ENCODE results near the gene ZNF780B.
"Not testable (repeated sequence)": the region's sequence is repeated elsewhere in the genome, so short reads cannot be mapped to it uniquely, and the experiment has no call there.

ZNF780B gene

GRCh38 chr19:40055832-40056504 lies at the start of gene ZNF780B:
Gene ZNF780B, minus strand, starts transcription at chr19:40056231. Its CDS starts 5,899 bp downstream, at chr19:40050332.
- DNase-seq: peak; percentile 5 to 16

GRCh38 chr19:40104754-40105153 lies 48.7 kb upstream of the ZNF780B start:
- no peak for DNase-seq

GRCh38 chr19:40103600-40103999 lies 47.6 kb upstream of the ZNF780B start:
- DNase-seq: no peak

- DNase-seq: no peak
Measured at GRCh38 chr19:40101813-40102212, 45.8 kb upstream of the ZNF780B start.

- DNase-seq: no peak
Measured at GRCh38 chr19:40093416-40093815, 37.4 kb upstream of the ZNF780B start.

GRCh38 chr19:40091205-40092129 lies 35.4 kb upstream of the ZNF780B start:
- no peak for DNase-seq

GRCh38 chr19:40090241-40091204 lies 34.5 kb upstream of the ZNF780B start, which contains the start of gene ZNF780A:
Gene ZNF780A, minus strand, starts transcription at chr19:40090943. Its CDS starts 6,190 bp downstream, at chr19:40084753.
- DNase-seq: peak; percentile 11 to 60

- no peak for DNase-seq
Measured at GRCh38 chr19:40089462-40089861, 33.4 kb upstream of the ZNF780B start.

GRCh38 chr19:40088299-40089047 lies 32.4 kb upstream of the ZNF780B start:
- DNase-seq: no peak

- DNase-seq: no peak
Measured at GRCh38 chr19:40084948-40085347, 28.9 kb upstream of the ZNF780B start.

- DNase-seq: no peak
Measured at GRCh38 chr19:40081411-40081810, 25.4 kb upstream of the ZNF780B start.

- DNase-seq: no peak
Measured at GRCh38 chr19:40080289-40080688, 24.3 kb upstream of the ZNF780B start.

- DNase-seq: no peak
Measured at GRCh38 chr19:40078377-40078776, 22.3 kb upstream of the ZNF780B start.

- no peak for DNase-seq
Measured at GRCh38 chr19:40070058-40070457, 14.0 kb upstream of the ZNF780B start.

GRCh38 chr19:40059624-40060023 lies 3.6 kb upstream of the ZNF780B start:
- DNase-seq: no peak

GRCh38 chr19:40057166-40057565 lies 1.1 kb upstream of the ZNF780B start:
- no peak for DNase-seq

- no peak for DNase-seq
Measured at GRCh38 chr19:40056505-40056904, 474 bp upstream of the ZNF780B start.

- no peak for DNase-seq
Measured at GRCh38 chr19:40055049-40055448, 982 bp downstream of the ZNF780B start.

- DNase-seq: no peak
Measured at GRCh38 chr19:40054632-40055031, 1.4 kb downstream of the ZNF780B start.

- DNase-seq: no peak
Measured at GRCh38 chr19:40053491-40053890, 2.5 kb downstream of the ZNF780B start.

- DNase-seq: not testable (repeated sequence)
Measured at GRCh38 chr19:40041718-40042117, 14.3 kb downstream of the ZNF780B start.

- not testable (repeated sequence) for DNase-seq
Measured at GRCh38 chr19:40038047-40038446, 18.0 kb downstream of the ZNF780B start.

Measured in NCI-H187 (cell line).